GM03348 (cell line): ENCODE results near the gene KRTAP10-9.
"Not testable (repeated sequence)": the region's sequence is repeated elsewhere in the genome, so short reads cannot be mapped to it uniquely, and the experiment has no call there.

Experiments used
- DNase-seq: peaks from one replicate; pipeline ENCODE4 v3.0.0; 2012; ENCODE audit warnings: low spot score

Gene KRTAP10-9

DNA sequence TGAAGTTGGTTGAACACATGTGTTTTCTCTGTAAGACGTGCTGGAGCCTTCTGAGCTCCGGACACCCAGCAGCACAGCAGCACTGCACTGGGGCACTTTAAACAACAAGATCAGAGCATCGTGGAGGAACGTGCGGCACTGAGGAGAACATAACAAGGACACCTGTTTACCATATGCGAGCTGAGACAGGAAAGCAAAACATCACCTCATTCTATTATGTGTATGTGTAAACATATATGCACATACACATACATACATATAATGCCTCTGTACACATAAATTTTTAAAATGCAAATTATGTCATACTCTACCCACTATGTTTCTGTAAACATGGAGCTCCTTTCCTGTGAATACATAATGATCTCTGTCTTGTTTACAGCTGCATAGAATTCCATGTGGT lies 31.4 kb upstream of the KRTAP10-9 start:
- DNase-seq: no peak

DNA sequence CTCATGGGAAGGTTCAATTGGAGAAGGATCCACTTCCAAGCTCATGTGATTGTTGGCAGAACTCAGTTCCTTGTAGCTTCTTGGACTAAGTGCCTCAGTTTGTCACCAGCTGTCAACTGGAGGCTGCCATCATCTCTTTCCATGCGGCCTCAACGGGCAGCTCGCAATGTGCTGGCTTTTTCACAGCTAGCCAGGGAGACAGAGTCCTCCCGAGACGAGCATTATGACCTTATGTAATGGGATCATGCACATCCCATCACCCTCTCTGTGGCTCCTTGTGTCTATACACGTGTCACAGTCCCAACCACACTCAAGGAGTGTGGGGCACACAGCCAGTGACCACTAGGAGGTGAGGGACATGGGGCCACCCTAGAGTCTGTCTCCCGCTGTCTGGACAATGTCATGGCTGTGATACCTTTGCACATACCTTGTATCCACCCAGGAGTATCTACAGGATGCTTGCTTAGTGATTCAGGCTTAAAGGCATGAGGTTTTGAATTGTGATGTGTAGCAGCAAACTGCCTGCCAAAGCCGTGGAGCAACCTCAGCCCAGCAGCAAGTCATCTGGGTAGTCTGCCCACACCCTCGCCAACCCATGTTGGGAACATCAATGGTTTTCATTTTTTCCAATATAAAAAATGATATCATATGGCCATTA lies 30.7 kb upstream of the KRTAP10-9 start:
- DNase-seq: no peak

DNA sequence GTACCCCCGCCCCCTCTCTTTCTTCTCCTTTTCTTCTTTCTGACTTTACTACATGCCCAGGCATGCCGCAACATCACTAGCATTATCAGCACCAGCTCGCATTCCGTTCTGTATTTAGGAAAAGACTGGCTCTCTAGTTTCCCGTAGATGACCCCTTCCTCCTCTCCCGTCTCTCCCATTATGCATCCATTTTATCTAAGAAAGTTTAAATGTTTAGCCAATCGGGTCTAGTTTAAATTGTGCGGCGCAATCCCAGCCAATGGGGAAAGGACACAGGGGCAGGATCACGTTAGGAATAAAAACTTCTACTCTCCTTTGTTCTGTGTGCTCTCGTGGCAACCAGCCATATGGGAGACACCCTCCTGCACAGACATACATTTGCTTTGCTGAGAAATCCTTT lies 28.8 kb upstream of the KRTAP10-9 start:
- DNase-seq: no peak

DNA sequence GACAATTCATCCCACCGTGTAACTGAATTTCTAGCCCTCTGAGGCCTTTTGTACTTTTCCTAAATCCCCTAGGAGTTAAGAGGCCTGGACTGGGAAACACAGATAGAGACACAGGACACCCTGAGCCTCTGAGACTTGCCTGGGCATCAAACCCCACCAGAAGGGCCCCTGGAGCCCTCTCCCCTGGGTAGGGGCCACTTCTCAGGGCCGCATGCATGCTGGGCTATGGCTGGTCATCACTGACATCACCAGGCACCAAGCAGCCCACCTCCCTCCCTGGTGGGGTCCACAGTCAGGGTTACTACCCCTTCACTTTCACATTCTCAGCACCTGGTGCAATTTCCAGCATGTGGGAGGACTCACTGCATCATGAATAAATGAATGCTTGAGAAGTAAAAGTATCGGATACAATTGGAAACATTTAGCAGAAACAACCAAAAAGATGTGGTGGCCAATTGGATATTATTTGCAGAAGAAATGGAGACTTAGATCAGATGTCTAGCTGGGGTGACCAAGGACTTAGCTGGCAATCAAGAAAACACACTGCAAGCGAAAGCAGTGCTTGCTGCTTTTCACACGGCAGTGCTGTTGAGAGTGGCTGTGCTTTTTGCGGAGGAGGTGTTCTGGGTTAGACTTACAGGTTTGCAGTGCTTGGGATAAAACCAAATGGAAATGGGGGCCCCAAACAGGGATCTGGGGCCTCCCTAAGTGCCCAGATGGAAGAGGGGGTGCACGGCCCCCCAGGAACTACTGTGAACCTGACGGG lies 27.4 kb upstream of the KRTAP10-9 start:
- no peak for DNase-seq

DNA sequence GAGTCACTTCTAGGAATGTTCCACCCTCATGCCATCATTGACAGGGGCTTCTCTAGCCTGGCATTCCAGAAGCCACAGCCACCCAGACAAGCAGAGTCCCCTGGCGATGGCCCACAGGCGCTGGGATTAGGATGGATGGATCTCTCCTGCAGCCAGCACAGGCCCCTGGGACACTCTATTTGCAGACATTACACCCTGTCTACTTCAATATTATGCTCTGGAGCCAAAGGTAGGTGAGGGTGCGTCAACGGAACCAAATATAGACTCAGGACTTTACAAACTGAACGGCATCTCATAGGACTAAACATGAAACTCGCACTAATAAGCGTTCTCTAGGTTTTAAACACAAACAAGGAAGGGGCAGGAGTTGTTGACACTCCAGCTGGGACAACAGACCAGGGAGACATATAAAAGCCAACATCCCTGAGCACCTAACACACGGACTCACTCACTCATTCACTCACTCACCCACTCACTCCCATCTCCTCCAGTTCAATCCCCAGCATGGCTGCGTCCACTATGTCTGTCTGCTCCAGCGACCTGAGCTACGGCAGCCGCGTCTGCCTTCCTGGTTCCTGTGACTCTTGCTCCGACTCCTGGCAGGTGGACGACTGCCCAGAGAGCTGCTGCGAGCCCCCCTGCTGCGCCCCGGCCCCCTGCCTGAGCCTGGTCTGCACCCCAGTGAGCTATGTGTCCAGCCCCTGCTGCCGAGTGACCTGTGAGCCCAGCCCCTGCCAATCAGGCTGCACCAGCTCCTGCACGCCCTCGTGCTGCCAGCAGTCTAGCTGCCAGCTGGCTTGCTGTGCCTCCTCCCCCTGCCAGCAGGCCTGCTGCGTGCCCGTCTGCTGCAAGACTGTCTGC lies 26.5 kb upstream of the KRTAP10-9 start, which contains the start of gene KRTAP10-7:
TSS of gene KRTAP10-7 (plus strand) at position 480 of the 861 bp plus-strand sequence. CDS start at position 505, 25 bp downstream.
- DNase-seq: not testable (repeated sequence)

DNA sequence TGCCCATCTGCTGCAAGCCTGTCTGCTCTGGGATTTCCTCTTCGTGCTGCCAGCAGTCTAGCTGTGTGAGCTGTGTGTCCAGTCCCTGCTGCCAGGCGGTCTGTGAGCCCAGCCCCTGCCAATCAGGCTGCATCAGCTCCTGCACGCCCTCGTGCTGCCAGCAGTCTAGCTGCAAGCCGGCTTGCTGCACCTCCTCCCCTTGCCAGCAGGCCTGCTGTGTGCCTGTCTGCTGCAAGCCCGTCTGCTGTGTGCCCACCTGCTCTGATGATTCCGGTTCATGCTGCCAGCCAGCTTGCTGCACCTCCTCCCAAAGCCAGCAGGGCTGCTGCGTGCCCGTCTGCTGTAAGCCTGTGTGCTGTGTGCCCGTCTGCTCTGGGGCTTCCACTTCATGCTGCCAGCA lies 25.8 kb upstream of the KRTAP10-9 start:
- DNase-seq: not testable (repeated sequence)

DNA sequence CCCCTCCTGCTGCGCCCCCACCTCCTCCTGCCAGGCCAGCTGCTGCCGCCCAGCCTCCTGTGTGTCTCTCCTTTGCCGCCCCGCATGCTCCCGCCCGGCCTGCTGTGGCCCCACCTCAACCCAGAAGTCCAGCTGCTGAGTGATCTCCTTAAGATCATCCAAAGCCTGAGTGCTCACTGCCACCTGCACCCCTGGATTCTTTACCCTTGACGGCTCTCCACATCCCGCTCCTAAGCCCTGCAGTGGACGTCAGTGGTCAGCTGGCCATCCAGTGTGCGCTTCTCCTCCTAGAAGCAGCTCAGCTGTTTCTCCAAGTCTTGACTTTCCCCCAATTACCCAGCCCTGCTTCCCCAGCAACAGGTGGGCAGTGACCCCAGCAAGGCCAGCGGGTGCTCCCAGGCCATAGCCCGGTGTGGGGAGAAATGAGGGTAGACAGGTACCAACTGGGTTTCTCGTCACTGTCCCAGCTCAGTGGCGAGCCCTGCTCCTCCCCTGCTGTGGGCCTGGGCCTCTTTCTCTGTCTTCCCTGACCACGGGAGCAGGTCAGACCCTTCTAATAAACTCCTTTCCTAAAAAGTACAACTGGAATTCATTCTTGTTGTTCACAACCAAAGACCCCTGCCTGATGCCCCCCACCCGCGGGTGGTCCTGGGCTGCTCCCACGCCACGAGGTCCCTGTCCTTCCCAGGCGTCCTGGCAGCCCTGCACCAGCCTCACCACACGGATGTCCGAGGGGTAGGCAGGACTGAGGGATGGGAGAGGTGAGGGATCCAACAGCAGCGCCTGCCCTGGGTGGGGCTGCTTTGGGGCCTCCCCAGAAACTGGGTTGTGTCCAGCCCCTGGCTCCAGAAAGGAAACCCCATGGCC lies 25.1 kb upstream of the KRTAP10-9 start:
- no peak for DNase-seq

DNA sequence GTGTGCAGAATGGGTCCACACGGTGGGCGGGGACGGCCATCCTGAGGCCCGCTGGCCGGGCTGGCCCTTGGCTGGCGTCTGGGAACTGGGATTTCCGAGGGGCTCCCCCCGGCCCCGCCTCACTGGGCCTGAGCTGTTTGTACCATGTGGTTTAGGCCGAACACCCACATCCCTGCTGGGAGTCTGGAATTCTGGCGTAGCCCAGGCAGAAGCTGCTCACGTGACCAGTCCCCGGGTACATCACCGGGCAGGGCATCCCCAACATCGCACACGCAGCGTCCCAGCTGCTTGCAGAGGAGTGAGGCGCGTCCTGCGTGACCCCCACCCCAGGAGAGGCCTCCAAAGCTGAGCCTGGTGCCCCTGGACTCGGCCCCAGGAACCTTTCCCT lies 24.4 kb upstream of the KRTAP10-9 start:
- DNase-seq: no peak

DNA sequence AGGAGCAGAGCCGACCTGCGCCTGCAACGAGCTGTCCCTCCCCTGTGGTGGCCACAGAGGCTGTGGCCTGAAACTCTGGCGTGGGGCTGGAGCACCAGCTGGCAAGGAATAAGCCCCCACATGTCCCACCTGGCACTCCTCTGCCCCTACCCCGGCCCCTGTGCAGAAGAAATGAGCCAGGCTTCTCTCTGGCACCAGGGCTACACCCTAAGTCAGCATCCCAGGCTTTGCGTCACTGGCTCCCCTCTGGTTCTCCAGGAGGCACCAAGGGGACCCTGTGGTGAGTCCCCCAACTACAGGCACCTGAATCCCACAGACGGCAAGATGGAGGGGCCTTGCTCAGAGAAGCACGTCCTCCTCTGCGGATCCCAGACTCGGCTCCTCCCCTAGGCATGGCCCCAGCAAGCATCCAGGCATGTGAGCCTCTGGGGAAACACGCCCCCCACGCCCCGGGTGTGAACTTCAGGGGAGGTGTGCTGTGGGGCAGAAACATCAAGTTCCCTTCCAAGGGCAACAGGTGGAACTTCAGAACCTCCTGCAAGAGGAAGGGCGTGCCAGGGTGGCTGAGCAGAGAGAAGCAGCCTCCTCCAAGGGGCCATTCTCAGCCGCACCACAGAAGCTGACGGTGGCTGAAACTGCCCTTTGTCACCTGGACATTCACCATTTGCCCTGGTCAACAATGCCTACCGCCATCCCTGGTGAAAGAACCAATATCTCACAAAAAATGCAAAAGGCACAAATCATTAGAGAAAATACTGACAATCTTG lies 23.6 kb upstream of the KRTAP10-9 start:
- DNase-seq: no peak

DNA sequence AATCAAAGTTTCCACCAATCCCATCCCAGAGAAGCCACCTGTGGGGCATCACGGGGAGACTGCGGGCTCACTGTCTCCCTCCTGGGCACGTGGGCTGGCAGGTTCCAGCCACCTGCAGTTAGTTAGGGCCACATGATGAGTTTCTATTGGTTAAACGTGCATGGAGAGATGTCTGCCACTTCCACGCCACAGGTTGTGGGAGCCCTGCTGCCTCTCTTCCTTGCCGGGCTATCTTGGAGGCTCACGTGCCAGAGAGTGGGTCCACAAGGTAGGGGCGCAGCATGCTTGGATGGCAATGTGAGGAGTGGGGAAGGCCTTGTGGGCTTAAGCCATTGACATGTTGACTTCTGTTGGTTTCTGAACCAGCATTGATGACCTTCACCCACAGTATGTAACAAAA lies 23.0 kb upstream of the KRTAP10-9 start:
- DNase-seq: no peak

DNA sequence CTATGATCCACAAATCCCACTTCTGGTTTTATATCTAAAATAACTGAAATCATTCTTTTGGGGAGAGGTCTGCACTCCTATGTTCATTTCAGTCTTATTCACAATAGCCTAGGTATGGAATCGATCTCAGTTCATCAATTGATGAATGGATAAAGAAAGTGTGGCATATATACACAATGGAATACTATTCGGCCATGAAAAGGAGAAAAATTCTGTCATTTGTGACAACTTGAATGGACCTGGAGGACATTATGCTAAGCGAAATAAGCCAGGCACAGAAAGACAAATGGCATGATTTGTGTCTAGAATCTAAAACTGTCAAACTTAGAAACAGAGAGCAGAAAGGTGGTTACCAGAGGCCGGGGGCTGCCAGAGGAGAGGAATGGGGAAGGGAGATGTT lies 20.4 kb upstream of the KRTAP10-9 start:
- no peak for DNase-seq

DNA sequence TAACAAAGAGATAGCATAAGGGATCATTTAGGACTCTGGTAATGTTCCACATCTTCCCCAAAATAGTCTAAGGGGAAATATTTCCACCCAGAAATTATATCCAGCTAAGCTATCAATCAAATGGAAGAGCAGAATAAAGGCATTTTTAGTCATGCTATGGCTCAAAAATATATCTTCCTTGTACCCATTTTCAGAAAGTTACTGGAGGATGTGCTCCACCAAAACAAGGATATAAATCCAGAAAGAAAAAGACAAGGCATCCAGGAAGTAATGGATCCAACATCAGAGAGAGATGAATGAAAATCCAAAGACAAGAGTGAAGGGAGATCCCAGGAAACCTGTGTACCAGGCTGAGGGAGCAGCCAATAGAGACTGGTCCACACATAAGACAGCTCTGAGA lies 17.7 kb upstream of the KRTAP10-9 start:
- DNase-seq: no peak

DNA sequence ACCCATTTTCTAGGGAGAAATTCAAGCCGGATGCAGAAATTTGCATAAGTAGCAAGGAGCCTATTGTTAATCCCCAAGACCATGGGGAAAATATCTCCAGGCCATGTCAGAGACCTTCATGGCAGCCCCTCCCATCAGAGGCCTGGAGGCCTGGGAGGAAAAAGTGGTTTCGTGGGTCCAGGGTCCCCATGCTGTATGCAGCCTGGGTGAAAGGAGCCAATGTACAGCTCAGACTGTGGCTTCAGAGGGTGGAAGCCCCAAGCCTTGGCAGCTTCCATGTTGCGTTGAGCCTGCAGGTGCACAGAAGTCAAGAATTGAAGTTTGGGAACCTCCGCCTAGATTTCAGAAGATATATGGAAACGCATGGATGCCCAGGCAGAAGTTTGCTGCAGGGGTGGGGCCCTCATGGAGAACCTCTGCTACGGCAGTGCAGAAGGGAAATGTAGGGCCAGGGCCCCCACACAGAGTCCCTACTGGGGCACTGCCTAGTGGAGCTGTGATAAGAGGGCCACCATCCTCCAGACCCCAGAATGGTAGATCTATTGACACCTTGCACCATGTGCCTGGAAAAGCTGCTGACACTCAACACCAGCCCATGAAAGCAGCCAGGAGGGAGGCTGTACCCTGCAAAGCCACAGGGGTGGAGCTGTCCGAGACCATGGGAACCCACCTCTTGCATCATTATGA lies 16.6 kb upstream of the KRTAP10-9 start:
- not testable (repeated sequence) for DNase-seq

DNA sequence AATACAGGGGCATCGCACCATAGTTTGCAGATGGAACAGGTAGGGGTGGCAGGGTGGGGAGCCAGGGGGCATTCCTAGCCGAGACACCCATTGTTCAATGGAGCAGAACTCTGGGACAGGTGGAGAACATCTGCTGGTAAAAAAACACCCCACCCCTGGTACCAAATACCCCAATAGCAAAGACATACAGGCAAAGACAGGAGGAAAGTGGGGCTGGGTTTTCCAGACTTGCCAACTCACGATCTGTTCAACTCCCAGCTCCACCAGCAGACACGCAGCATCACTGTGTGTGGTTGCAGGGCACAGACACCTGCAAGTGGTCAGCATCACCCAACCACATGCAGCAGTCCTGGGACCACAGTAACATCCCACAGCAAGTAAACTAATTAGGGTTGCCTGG lies 15.3 kb upstream of the KRTAP10-9 start:
- DNase-seq: no peak

DNA sequence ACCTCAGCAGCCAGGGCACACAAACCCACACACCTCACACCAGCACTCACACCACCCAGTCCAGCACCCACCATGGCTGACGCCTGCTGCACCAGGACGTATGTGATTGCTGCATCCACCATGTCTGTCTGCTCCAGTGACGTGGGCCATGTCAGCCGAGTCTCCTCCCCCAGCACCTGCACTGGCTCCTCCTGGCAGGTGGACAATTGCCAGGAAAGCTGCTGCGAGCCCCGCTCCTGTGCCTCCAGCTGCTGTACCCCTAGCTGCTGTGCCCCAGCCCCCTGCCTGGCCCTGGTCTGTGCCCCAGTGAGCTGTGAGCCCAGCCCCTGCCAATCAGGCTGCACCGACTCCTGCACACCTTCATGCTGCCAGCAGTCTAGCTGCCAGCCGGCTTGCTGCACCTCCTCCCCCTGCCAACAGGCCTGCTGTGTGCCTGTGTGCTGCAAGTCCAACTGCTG lies 14.8 kb upstream of the KRTAP10-9 start, which contains the start of gene KRTAP10-8:
TSS of gene KRTAP10-8 (plus strand) at position 51 of the 458 bp plus-strand sequence. CDS start at position 73, 22 bp downstream.
- DNase-seq: no peak

DNA sequence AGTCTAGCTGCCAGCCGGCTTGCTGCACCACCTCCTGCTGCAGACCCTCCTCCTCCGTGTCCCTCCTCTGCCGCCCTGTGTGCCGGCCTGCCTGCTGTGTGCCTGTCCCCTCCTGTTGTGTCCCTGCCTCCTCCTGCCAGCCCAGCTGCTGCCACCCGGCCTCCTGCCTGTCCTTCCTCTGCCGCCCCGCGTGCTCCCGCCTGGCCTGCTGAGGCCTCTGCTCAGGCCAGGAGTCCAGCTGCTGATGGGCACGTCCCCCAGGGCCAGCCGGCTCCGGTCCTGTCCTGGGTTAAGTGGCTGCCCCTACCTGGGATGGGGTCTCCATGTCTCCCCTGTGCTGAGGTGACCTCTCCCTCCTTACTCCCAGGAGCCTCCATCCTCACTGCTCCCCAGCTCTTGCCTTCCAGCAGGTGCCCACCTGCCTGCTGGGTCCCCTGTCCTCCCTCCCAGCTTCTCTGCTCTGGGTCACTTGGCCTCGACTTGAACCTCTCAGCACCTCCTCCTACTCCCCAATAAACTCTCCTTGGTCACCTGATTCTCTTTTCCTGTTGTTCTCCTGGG lies 14.1 kb upstream of the KRTAP10-9 start:
- no peak for DNase-seq

DNA sequence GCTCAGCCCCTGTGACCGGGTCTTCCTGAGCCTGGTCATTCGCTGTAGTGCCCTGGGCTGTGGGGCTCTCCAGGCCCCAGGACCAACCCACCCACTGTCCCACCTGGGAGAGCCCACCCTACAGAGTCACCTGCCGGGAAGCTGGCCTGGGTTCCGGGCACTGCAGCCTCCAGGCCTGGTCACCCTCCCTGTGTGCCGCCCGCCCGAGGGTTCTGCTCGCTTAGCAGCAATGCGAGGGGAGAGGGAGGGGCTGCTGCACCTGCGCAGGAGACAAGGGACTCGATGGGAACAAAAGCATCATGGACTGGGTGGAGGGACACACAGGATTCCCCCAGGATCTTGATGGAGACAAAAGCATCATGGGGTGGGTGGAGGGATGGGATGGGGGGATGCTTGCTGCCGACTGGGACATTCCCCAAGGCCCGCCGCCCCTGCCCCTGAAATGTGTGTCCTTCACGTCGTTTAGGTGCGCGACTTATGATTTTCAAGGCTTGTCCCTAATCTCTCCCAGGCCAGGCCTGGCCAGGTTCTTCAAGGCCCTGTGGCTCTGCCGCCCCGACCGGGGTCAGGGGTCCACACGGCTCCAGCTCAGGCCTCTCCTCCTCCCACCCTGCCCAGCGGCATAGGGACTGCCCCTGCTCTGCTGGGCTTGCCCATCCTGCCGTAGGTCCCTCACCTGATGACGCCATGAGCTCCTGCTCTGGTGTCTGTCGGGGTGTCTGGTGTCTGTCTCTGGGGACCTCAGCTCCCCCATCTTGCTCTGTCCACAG lies 13.3 kb upstream of the KRTAP10-9 start:
- DNase-seq: no peak

DNA sequence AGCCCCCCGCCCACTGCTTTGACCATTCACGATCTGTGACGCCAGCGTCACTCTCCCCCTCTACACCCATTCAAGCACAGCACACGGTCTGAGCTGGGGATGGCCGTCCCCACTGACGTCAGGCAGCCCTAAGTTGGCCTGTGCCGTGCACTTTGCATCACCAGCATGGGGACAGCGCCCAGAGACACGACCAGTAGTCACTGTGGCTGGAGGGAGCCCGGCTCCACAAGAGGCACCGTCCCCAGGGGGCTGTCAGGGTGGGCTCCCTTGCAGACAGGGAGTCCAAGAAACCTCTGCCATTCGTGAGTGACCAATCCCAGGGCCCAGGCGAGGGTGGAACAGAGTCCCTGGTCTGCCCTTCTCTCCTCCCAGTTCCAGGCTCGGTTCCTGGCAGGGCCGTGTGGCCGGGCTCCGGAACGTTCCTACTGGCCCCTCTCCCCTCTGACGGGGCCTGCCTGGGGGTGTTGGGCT lies 12.7 kb upstream of the KRTAP10-9 start:
- no peak for DNase-seq

DNA sequence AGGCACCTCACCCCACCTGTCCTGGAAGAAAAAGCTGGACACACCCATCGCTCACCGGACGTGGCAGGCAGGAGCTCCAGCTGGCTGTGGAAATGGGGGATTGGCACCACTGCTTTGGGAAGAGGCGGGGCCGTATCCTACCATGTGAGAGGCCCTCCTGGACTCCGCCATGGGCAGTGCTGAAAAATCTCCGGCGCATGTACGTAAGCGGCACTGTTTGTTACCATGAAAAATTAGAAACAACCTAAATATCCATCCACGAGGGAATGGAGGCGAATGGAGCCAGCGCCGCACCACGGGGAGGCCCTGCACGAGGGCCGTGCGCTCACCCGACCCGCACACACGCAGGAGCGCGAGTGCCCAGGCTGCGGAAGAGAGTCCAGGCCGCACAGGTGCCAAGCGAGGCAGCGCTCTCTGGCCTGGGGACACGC lies 11.9 kb upstream of the KRTAP10-9 start:
- DNase-seq: no peak
